HG03558 (cell line): ENCODE measurements around the gene PRC1.
"Not testable (repeated sequence)": the region's sequence is repeated elsewhere in the genome, so short reads cannot be mapped to it uniquely, and the experiment has no call there.

ENCODE experiments used
- ATAC-seq: cut with Tn5 transposase; IDR thresholded peaks from one replicate; pipeline ENCODE4 v1.9.1; 2021; ENCODE audit warnings: moderate number of reproducible peaks; ENCODE audit not compliant: unreplicated experiment; ENCODE audit errors: extremely low read depth

The PRC1 gene

GRCh38 chr15:90994417-90995311 is at the start of gene PRC1:
Gene PRC1, minus strand, starts transcription at chr15:90994535. Its CDS starts 118 bp downstream, at chr15:90994417.
- peak; percentile 90 for ATAC-seq

GRCh38 chr15:91043202-91043874 is 49.0 kb upstream of the PRC1 start:
- no peak for ATAC-seq

- ATAC-seq: no peak
These were observed 46.5 kb upstream of the PRC1 start for GRCh38 chr15:91040856-91041255.

GRCh38 chr15:91039996-91040395 is 45.7 kb upstream of the PRC1 start:
- ATAC-seq: no peak

GRCh38 chr15:91032919-91033803 is 38.8 kb upstream of the PRC1 start:
- no peak for ATAC-seq

- ATAC-seq: no peak
These were observed 37.5 kb upstream of the PRC1 start for GRCh38 chr15:91031796-91032195.

- no peak for ATAC-seq
These were observed 33.3 kb upstream of the PRC1 start for GRCh38 chr15:91027677-91028076.

- no peak for ATAC-seq
These were observed 29.4 kb upstream of the PRC1 start for GRCh38 chr15:91023720-91024119.

- no peak for ATAC-seq
These were observed 28.4 kb upstream of the PRC1 start for GRCh38 chr15:91022832-91023129.

GRCh38 chr15:91022075-91022831 is 27.9 kb upstream of the PRC1 start, which contains the start of gene VPS33B:
Gene VPS33B, minus strand, starts transcription at chr15:91022594. Its CDS starts 345 bp downstream, at chr15:91022249.
- ATAC-seq: no peak

- no peak for ATAC-seq
These were observed 27.3 kb upstream of the PRC1 start for GRCh38 chr15:91021516-91022074.

GRCh38 chr15:91018158-91018557 is 23.8 kb upstream of the PRC1 start:
- no peak for ATAC-seq

- ATAC-seq: no peak
These were observed 23.4 kb upstream of the PRC1 start for GRCh38 chr15:91017716-91018115.

- not testable (repeated sequence) for ATAC-seq
These were observed 19.4 kb upstream of the PRC1 start for GRCh38 chr15:91013701-91014100.

GRCh38 chr15:91007266-91007665 is 12.9 kb upstream of the PRC1 start:
- ATAC-seq: no peak

GRCh38 chr15:91001209-91001608 is 6.9 kb upstream of the PRC1 start:
- ATAC-seq: no peak

GRCh38 chr15:90998737-90999136 is 4.4 kb upstream of the PRC1 start:
- no peak for ATAC-seq

- ATAC-seq: no peak
These were observed 297 bp downstream of the PRC1 start for GRCh38 chr15:90994059-90994416.

- ATAC-seq: no peak
These were observed 2.6 kb downstream of the PRC1 start for GRCh38 chr15:90991587-90992285.
